WTC11 (cell line): ENCODE results near the gene WEE1. TPM values are rescaled to one million over a fixed set of nuclear protein-coding genes. Genes with fewer than 3 reads are reported as not detected.

Experiments
- ATAC-seq: fragments of 200-7000 bp; cut with Tn5 transposase; 2 replicates; pipeline ENCODE4 v1.10.0; 2021; ENCODE audit warnings: mild to moderate bottlenecking, moderate library complexity
- CTCF ChIA-PET: fragments of 300-600 bp; sonication (Branson Sonifier 250); formaldehyde crosslinking; loops from one replicate; lab custom pipeline; 2021; ENCODE audit warnings: antibody characterized with exemption; lab: Charles Lee
- POLR2A ChIA-PET: fragments of 350-600 bp; sonication (Branson Sonifier 250); formaldehyde crosslinking; loops from one replicate; lab custom pipeline; 2021; ENCODE audit warnings: antibody characterized with exemption; lab: Charles Lee
- DNase-seq: peaks from one replicate; pipeline ENCODE4 v3.0.0; 2021; ENCODE audit warnings: low spot score
- H3K27ac Mint-ChIP-seq: 2 replicates; pipeline ENCODE4 v1.8.0; 2021; ENCODE audit warnings: mixed read lengths
- H3K27me3 Mint-ChIP-seq: 2 replicates; pipeline ENCODE4 v1.8.0; 2021; ENCODE audit warnings: low read depth, mild to moderate bottlenecking, moderate library complexity, mixed read lengths
- H3K36me3 Mint-ChIP-seq: 2 replicates; pipeline ENCODE4 v1.8.0; 2021; ENCODE audit warnings: mixed read lengths
- H3K4me1 Mint-ChIP-seq: 2 replicates; pipeline ENCODE4 v1.8.0; 2022; ENCODE audit warnings: mixed read lengths
- H3K4me3 Mint-ChIP-seq: 2 replicates; pipeline ENCODE4 v1.8.0; 2021; ENCODE audit warnings: mild to moderate bottlenecking, moderate library complexity, mixed read lengths
- H3K9me3 Mint-ChIP-seq: 2 replicates; pipeline ENCODE4 v1.8.0; 2021; ENCODE audit warnings: mixed read lengths
- CDX4 ChIP-seq: fragments of 250-450 bp; sonication (Bioruptor Pico); IDR thresholded peaks from 2 replicates; pipeline ENCODE4 v1.9.0; 2021; ENCODE audit warnings: moderate library complexity, mild to moderate bottlenecking, inconsistent platforms, borderline replicate concordance
- CREB1 ChIP-seq: sonication (generic); formaldehyde crosslinking; IDR thresholded peaks from 2 replicates; pipeline ENCODE4 v1.8.0; 2023; ENCODE audit warnings: mild to moderate bottlenecking, missing genetic modification reagents
- ERG ChIP-seq: fragments of 250-450 bp; sonication (Bioruptor Pico); IDR thresholded peaks from 2 replicates; pipeline ENCODE4 v1.8.0; 2021; ENCODE audit warnings: mild to moderate bottlenecking
- ETV6 ChIP-seq: sonication (generic); formaldehyde crosslinking; IDR thresholded peaks from 2 replicates; pipeline ENCODE4 v1.8.1; 2022; ENCODE audit warnings: mild to moderate bottlenecking, missing genetic modification reagents
- FOXJ3 ChIP-seq: sonication (generic); formaldehyde crosslinking; IDR thresholded peaks from 2 replicates; pipeline ENCODE4 v1.9.0; 2021; ENCODE audit warnings: missing genetic modification reagents, mild to moderate bottlenecking, borderline replicate concordance
- GABPB1 ChIP-seq: sonication (generic); formaldehyde crosslinking; IDR thresholded peaks from 2 replicates; pipeline ENCODE4 v1.8.1; 2023; ENCODE audit warnings: mild to moderate bottlenecking, missing genetic modification reagents
- GRHL2 ChIP-seq: fragments of 250-450 bp; sonication (Bioruptor Pico); IDR thresholded peaks from 2 replicates; pipeline ENCODE4 v1.8.0; 2022; ENCODE audit warnings: mild to moderate bottlenecking, moderate library complexity; ENCODE audit not compliant: insufficient replicate concordance, severe bottlenecking
- JUN ChIP-seq: sonication (generic); formaldehyde crosslinking; IDR thresholded peaks from 2 replicates; pipeline ENCODE4 v1.8.0; 2023; ENCODE audit warnings: mild to moderate bottlenecking, missing genetic modification reagents
- MXD4 ChIP-seq: fragments of 250-450 bp; sonication (Bioruptor Pico); IDR thresholded peaks from 2 replicates; pipeline ENCODE4 v1.8.0; 2021; ENCODE audit warnings: mild to moderate bottlenecking, moderate library complexity, borderline replicate concordance
- PRDM15 ChIP-seq: sonication (generic); formaldehyde crosslinking; IDR thresholded peaks from 2 replicates; pipeline ENCODE4 v1.8.0; 2022; ENCODE audit warnings: missing genetic modification reagents
- PRRX2 ChIP-seq: fragments of 250-450 bp; sonication (Bioruptor Pico); IDR thresholded peaks from 2 replicates; pipeline ENCODE4 v1.8.0; 2021; ENCODE audit warnings: mild to moderate bottlenecking
- SP1 ChIP-seq: sonication (generic); formaldehyde crosslinking; conservative IDR thresholded peaks from 2 replicates; pipeline ENCODE4 v1.8.1; 2022; ENCODE audit warnings: missing genetic modification reagents
- TCF7 ChIP-seq: sonication (generic); formaldehyde crosslinking; IDR thresholded peaks from 2 replicates; pipeline ENCODE4 v1.8.0; 2022; ENCODE audit warnings: mild to moderate bottlenecking, low read depth, missing genetic modification reagents, moderate library complexity
- TP53 ChIP-seq: sonication (generic); formaldehyde crosslinking; IDR thresholded peaks from 2 replicates; pipeline ENCODE4 v1.8.1; 2023; ENCODE audit warnings: mild to moderate bottlenecking, missing genetic modification reagents
- ZNF219 ChIP-seq: sonication (generic); formaldehyde crosslinking; IDR thresholded peaks from 2 replicates; pipeline ENCODE4 v1.8.0; 2023; ENCODE audit warnings: missing genetic modification reagents, mild to moderate bottlenecking, borderline replicate concordance
- ZNF281 ChIP-seq: sonication (generic); formaldehyde crosslinking; IDR thresholded peaks from 2 replicates; pipeline ENCODE4 v1.8.0; 2023; ENCODE audit warnings: mild to moderate bottlenecking, missing genetic modification reagents
- total RNA-seq: library from RNA; stranded (reverse); gene quantifications from 3 replicates; pipeline ENCODE4 v1.2.3, GENCODE V29; 2021
- TF ChIP-seq, protein P1 (sequence below): fragments of 250-450 bp; sonication (Bioruptor Pico); IDR thresholded peaks from 2 replicates; pipeline ENCODE4 v1.9.0; 2021; ENCODE audit warnings: mild to moderate bottlenecking
- TF ChIP-seq, protein P2 (sequence below): sonication (generic); formaldehyde crosslinking; IDR thresholded peaks from 2 replicates; pipeline ENCODE4 v1.8.1; 2023; ENCODE audit warnings: mild to moderate bottlenecking, moderate library complexity, missing genetic modification reagents
- TF ChIP-seq, protein P3 (sequence below): fragments of 200-600 bp; IDR thresholded peaks from 2 replicates; pipeline ENCODE4 v1.8.0; 2022; ENCODE audit warnings: antibody characterized with exemption
- TF ChIP-seq, protein P4 (sequence below): sonication (generic); formaldehyde crosslinking; IDR thresholded peaks from 2 replicates; pipeline ENCODE4 v1.8.1; 2022; ENCODE audit warnings: missing genetic modification reagents, borderline replicate concordance

Gene WEE1
- total RNA-seq, 1 experiment from 2014 or later = 109 TPM

DNA sequence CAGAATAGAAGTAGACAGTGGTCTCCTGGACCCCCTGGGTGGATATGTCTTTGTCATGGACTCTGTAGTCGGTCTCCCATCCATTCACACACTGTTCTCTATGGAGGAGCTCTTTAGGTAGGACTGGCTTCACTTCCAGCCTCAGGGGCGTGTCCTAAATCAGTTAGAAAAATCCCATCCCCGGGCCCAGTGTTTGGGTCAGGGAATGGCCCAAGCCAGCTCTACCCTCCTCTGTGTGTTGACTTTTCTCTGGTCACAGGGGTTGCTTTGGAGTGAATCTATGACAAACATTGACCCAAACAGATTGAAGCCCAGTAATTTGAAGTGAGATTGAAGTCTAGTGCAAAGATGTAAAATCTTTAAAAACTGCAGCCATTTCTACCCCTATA, 34.0 kb downstream of the WEE1 start (continued):
- TF ChIP-seq CDX4 (CRISPR knock-in tag) (no peak), GABPB1 (CRISPR knock-in tag) (no peak), FOXJ3 (CRISPR knock-in tag) (no peak), ZNF281 (CRISPR knock-in tag) (no peak), ERG (no peak), PRDM15 (no peak), ZNF219 (CRISPR knock-in tag) (no peak)

DNA sequence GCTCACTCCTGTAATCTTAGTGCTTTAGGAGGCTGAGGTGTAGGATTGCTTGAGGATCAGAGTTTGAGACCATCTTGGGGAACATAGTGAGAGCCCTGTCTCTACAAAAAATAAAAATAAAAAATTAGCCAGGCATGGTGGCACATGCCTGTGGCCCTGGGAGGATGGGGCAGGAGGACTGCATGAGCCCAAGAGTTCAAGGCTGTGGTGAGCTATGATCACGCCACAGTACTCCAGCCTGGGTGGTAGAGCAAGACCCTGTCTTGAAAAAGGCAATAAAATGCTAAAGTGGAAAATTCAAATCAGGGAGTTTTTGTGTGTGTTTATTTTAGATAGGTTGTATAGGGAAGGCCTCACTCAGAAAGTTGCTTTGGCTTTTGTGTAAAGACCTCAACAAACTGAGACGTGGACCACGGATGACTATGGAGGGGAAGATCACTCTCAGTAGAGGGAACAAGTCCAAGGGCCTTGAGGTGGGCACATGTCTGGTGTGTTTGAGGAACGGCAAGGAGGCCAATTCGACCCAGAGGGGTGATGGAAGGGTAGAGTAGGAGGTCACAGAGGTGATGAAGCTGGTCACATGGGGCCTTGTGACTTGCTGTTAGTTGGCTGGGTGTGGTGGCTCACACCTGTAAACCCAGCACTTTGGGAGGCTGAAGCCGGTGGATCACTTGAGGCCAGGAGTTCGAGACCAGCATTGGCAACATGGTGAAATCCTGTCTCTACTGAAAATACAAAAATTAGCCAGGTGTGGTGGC, 35.7 kb downstream of the WEE1 start:
- ChIA-PET POLR2A (no interaction called here), CTCF (no interaction called here)
- H3K9me3 Mint-ChIP-seq = peaks cover 8% of the 10 kb centered on the region
- ATAC-seq (no peak), DNase-seq (no peak)
- H3K27ac Mint-ChIP-seq = peak overlapping the region; percentile 75
- H3K4me1 Mint-ChIP-seq = peaks cover 34% of the 10 kb centered on the region
- H3K36me3 Mint-ChIP-seq = peaks cover 3% of the 10 kb centered on the region
- no peak overlapping the region for H3K4me3 Mint-ChIP-seq
- no peaks in the 10 kb centered on the region for H3K27me3 Mint-ChIP-seq
- TF ChIP-seq SP1 (CRISPR knock-in tag) (no peak), TCF7 (CRISPR knock-in tag) (no peak), ZNF219 (CRISPR knock-in tag) (no peak), MXD4 (CRISPR knock-in tag) (no peak), CREB1 (no peak), PRRX2 (no peak), ETV6 (no peak), JUN (CRISPR knock-in tag) (no peak), TP53 (no peak), GRHL2 (CRISPR knock-in tag) (no peak)
- TF ChIP-seq, protein P1, sequence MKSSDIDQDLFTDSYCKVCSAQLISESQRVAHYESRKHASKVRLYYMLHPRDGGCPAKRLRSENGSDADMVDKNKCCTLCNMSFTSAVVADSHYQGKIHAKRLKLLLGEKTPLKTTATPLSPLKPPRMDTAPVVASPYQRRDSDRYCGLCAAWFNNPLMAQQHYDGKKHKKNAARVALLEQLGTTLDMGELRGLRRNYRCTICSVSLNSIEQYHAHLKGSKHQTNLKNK = no peak
- TF ChIP-seq, protein P2, sequence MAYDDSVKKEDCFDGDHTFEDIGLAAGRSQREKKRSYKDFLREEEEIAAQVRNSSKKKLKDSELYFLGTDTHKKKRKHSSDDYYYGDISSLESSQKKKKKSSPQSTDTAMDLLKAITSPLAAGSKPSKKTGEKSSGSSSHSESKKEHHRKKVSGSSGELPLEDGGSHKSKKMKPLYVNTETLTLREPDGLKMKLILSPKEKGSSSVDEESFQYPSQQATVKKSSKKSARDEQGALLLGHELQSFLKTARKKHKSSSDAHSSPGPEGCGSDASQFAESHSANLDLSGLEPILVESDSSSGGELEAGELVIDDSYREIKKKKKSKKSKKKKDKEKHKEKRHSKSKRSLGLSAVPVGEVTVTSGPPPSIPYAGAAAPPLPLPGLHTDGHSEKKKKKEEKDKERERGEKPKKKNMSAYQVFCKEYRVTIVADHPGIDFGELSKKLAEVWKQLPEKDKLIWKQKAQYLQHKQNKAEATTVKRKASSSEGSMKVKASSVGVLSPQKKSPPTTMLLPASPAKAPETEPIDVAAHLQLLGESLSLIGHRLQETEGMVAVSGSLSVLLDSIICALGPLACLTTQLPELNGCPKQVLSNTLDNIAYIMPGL (CRISPR knock-in tag) = no peak
- TF ChIP-seq, protein P3, sequence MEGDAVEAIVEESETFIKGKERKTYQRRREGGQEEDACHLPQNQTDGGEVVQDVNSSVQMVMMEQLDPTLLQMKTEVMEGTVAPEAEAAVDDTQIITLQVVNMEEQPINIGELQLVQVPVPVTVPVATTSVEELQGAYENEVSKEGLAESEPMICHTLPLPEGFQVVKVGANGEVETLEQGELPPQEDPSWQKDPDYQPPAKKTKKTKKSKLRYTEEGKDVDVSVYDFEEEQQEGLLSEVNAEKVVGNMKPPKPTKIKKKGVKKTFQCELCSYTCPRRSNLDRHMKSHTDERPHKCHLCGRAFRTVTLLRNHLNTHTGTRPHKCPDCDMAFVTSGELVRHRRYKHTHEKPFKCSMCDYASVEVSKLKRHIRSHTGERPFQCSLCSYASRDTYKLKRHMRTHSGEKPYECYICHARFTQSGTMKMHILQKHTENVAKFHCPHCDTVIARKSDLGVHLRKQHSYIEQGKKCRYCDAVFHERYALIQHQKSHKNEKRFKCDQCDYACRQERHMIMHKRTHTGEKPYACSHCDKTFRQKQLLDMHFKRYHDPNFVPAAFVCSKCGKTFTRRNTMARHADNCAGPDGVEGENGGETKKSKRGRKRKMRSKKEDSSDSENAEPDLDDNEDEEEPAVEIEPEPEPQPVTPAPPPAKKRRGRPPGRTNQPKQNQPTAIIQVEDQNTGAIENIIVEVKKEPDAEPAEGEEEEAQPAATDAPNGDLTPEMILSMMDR = no peak
- TF ChIP-seq, protein P4, sequence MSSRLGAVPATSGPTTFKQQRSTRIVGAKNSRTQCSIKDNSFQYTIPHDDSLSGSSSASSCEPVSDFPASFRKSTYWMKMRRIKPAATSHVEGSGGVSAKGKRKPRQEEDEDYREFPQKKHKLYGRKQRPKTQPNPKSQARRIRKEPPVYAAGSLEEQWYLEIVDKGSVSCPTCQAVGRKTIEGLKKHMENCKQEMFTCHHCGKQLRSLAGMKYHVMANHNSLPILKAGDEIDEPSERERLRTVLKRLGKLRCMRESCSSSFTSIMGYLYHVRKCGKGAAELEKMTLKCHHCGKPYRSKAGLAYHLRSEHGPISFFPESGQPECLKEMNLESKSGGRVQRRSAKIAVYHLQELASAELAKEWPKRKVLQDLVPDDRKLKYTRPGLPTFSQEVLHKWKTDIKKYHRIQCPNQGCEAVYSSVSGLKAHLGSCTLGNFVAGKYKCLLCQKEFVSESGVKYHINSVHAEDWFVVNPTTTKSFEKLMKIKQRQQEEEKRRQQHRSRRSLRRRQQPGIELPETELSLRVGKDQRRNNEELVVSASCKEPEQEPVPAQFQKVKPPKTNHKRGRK (CRISPR knock-in tag) = no peak
